Measurements from ENCODE around the gene RFT1.

Gene RFT1

GRCh38 chr3:53164911-53165310 lies 34.7 kb upstream of the RFT1 start:
- Histone ChIP-seq H3K4me3 (replicated peaks; ENCODE audit: low read depth, low read length) (no peak overlapping the region), H3K27me3 (replicated peaks; ENCODE audit: control insufficient read depth, insufficient read depth, low read length) (no peaks in the 10 kb centered on the region), H3K36me3 (ENCODE audit: control insufficient read depth, insufficient read depth, low read length) (peaks cover 10% of the 10 kb centered on the region)
- no peak for TF ChIP-seq CTCF (IDR thresholded peaks at IDR 0.05; ENCODE audit: insufficient read depth, low read length, poor library complexity, severe bottlenecking)
- DNase-seq (ENCODE audit: extremely low read depth, insufficient read length) = no peak

GRCh38 chr3:53163444-53164387 lies 33.5 kb upstream of the RFT1 start:
- peaks cover 10% of the 10 kb centered on the region for H3K36me3 ChIP-seq (ENCODE audit: control insufficient read depth, insufficient read depth, low read length)
- DNase-seq (ENCODE audit: extremely low read depth, insufficient read length) = no peak
- H3K4me3 ChIP-seq (replicated peaks; ENCODE audit: low read depth, low read length) = peak overlapping the region; percentile 83
- no peaks in the 10 kb centered on the region for H3K27me3 ChIP-seq (replicated peaks; ENCODE audit: control insufficient read depth, insufficient read depth, low read length)
- no peak for TF ChIP-seq CTCF (IDR thresholded peaks at IDR 0.05; ENCODE audit: insufficient read depth, low read length, poor library complexity, severe bottlenecking)

GRCh38 chr3:53162672-53163443 lies 32.6 kb upstream of the RFT1 start:
- peaks cover 10% of the 10 kb centered on the region for H3K36me3 ChIP-seq (ENCODE audit: control insufficient read depth, insufficient read depth, low read length)
- no peak for TF ChIP-seq CTCF (IDR thresholded peaks at IDR 0.05; ENCODE audit: insufficient read depth, low read length, poor library complexity, severe bottlenecking)
- H3K4me3 ChIP-seq (replicated peaks; ENCODE audit: low read depth, low read length) = peak overlapping the region; percentile 83
- peak; percentile 73 for DNase-seq (ENCODE audit: extremely low read depth, insufficient read length)
- no peaks in the 10 kb centered on the region for H3K27me3 ChIP-seq (replicated peaks; ENCODE audit: control insufficient read depth, insufficient read depth, low read length)

- Histone ChIP-seq H3K36me3 (ENCODE audit: control insufficient read depth, insufficient read depth, low read length) (peaks cover 10% of the 10 kb centered on the region), H3K4me3 (replicated peaks; ENCODE audit: low read depth, low read length) (peak overlapping the region; percentile 83), H3K27me3 (replicated peaks; ENCODE audit: control insufficient read depth, insufficient read depth, low read length) (no peaks in the 10 kb centered on the region)
- peak; percentile 54 for DNase-seq (ENCODE audit: extremely low read depth, insufficient read length)
- no peak for TF ChIP-seq CTCF (IDR thresholded peaks at IDR 0.05; ENCODE audit: insufficient read depth, low read length, poor library complexity, severe bottlenecking)
Observed at GRCh38 chr3:53161820-53162671, 31.8 kb upstream of the RFT1 start.

- no peak for TF ChIP-seq CTCF (IDR thresholded peaks at IDR 0.05; ENCODE audit: insufficient read depth, low read length, poor library complexity, severe bottlenecking)
- H3K27me3 ChIP-seq (replicated peaks; ENCODE audit: control insufficient read depth, insufficient read depth, low read length) = no peaks in the 10 kb centered on the region
- peaks cover 9% of the 10 kb centered on the region for H3K36me3 ChIP-seq (ENCODE audit: control insufficient read depth, insufficient read depth, low read length)
- H3K4me3 ChIP-seq (replicated peaks; ENCODE audit: low read depth, low read length) = peak overlapping the region; percentile 83
- peak; percentile 60 for DNase-seq (ENCODE audit: extremely low read depth, insufficient read length)
Observed at GRCh38 chr3:53161450-53161819, 31.2 kb upstream of the RFT1 start.
